Prostate gland (tissue), 2 donors: ENCODE data around the gene OTOL1.

ENCODE experiments used
- CTCF ChIP-seq, 4 experiments: fragments of 200-600 bp in 2 of 4; fragments of 450-650 bp in 2 of 4; sonication (generic) in 2 of 4; IDR thresholded peaks; 1 replicate in 3 of 4; 2 replicates in 1 of 4; pipeline ENCODE4 v1.5.1; 2016 to 2019; ENCODE audit warnings: antibody characterized with exemption in 4 of 4, mild to moderate bottlenecking in 2 of 4, moderate library complexity in 2 of 4
- POLR2AphosphoS5 ChIP-seq: sonication (generic); formaldehyde crosslinking; IDR thresholded peaks from one replicate; pipeline ENCODE4 v1.6.1; 2017; ENCODE audit warnings: antibody characterized with exemption

DNA sequence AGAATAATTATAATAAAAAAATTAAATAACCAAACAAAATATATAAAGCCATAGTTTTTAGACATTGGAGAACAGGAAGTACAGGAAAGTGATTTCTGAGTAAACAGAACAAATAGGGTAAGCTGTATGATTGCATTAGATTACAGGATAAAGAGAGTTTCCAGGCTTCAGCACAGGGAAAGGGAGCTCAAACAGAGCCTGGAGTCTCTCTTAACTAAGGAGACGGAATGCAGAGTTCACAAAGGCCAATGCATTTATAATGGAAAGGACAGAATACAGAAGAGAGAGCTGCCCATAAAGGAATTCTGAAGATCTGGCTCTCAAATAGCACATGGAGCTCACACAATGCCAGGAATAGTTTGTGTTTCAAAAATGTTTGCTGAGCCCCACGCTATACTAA, 42.0 kb upstream of the OTOL1 start:
- TF ChIP-seq CTCF (IDR thresholded peaks at IDR 0.05), result no peak
- TF ChIP-seq POLR2AphosphoS5, result no peak
